Measurements from ENCODE around the gene ZFR2. TPM values are rescaled to one million over a fixed set of nuclear protein-coding genes. Genes with fewer than 3 reads are reported as not detected.

Gene ZFR2
- total RNA-seq, 1 experiment from 2014 or later, result not detected

DNA sequence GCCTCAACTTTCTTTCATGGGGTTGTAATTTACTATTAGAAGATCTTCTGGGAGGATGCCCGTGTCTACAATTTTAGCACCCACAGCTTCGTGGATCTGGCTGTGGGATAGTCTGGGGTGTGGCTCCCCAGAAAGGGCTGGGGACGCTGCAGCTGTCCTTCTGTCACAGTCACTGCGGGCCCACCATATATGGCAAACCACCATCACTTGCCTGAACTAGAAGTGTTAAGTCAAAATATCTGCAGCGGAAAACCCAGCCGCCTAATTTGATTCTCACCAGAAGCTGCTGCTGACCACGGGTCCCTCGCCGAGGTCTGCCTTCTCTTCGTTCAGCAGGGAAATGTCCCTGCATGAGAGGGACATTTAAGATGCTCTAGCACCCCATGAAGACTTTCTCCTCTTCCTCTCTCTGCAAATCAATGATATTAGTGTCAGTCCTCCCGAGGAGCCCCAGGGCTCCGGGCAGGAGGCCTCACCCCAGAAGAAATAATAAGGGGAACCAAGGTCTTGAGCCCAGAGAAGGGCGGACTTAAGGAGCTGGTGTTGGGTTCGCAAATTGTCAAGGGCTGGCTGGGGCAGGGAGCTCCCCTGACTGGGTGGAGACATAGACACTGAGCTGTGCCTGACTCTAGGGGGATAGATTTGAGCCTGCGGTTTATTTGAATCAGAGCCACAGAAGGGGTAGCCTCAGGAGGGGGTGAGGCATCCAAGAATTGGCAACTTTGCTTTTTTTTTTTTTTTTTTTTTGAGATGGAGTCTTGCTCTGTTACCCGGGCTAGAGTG lies 79.7 kb downstream of the ZFR2 start:
- H3F3A ChIP-seq (ENCODE audit: low read length, unreplicated experiment), result no peaks in the 10 kb centered on the region
- H3K79me2 ChIP-seq (ENCODE audit: low read length), result no peaks in the 10 kb centered on the region
- no peak overlapping the region for H2AFZ ChIP-seq (ENCODE audit: low read length)
- H3K4me1 ChIP-seq (ENCODE audit: insufficient read depth, low read length), result no peaks in the 10 kb centered on the region
- no peak overlapping the region for H3K4me3 ChIP-seq (ENCODE audit: low read length)
- DNase-seq (no peak), ATAC-seq (no peak)
- ChIA-PET CTCF (no interaction called here), POLR2A (ENCODE audit: unreplicated experiment) (no interaction called here)
- intact Hi-C loops (cut with micrococcal nuclease), result no loop called here
- H3K36me3 ChIP-seq (ENCODE audit: low read depth, low read length), result no peaks in the 10 kb centered on the region
- no peaks in the 10 kb centered on the region for H4K20me1 ChIP-seq (ENCODE audit: low read length)
- TF ChIP-seq CTCF (conservative IDR thresholded peaks at IDR 0.05; ENCODE audit: low read depth, low read length) (no peak), EZH2 (IDR thresholded peaks at IDR 0.05; ENCODE audit: low read length, unreplicated experiment) (no peak), EZH2phosphoT487 (IDR thresholded peaks at IDR 0.05; ENCODE audit: borderline replicate concordance, low read length) (no peak)
- H3K9ac ChIP-seq (ENCODE audit: low read length), result no peak overlapping the region
- H3K27me3 ChIP-seq (ENCODE audit: low read length), result no peaks in the 10 kb centered on the region
- BruUV-seq (replicated peaks), result no TSS peak
- no peak overlapping the region for H3K27ac ChIP-seq (ENCODE audit: low read length)
- H3K9me3 ChIP-seq (ENCODE audit: low read length), result no peaks in the 10 kb centered on the region
- no peaks in the 10 kb centered on the region for H3K9me2 ChIP-seq (replicated peaks; ENCODE audit: low read length)
- no peak overlapping the region for H3K4me2 ChIP-seq (ENCODE audit: low read length)

DNA sequence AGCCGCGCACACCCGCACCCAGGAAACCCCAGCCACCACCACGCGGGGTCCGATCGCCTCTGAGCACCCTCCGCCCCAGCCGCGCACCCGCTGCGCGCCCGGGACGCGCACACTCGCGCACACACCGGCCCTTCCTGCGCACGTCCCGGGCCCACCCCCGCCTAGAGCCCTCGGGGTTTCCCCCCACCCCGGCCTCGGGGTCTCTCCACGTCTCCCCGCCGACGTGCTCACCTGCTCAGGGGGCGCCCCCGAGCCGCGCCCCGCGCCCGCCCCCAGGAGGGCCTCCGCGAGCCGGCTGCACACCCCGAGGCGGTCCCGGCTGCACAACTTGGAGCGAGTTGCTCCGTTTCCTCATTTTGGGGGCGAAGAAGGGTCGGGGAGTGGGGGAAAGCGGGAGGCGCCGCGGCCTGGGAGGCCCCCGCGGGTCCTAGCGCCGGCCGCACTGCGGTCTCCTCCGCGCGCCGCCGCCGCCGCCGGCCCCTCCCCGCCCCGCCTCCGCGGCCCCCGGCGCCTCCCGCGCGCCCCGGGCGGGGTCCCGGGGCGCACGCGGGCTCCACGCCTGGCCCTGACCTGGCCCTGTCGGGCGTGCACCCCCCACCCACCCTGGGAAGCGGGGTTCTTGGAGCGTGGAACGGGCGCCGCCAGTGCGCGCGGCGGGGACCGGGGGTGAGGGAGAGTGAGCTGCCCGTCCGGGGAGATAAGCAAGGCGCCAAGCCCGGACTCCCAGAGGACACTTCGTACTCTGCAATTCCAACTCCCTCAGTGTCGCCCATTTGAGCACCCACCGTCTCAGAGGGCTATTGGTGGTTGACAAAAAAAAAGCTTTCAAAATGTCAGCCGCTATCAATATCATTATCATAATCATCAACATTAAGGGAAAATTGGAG lies 82.7 kb downstream of the ZFR2 start, which contains the start of gene MATK:
Gene MATK, minus strand, starts transcription at position 444 of the 887 bp plus-strand sequence. CDS start 1,246 bp downstream, outside the sequence.
- intact Hi-C loops (cut with micrococcal nuclease), result no loop called here
- H3K36me3 ChIP-seq (ENCODE audit: low read depth, low read length), result no peaks in the 10 kb centered on the region
- H4K20me1 ChIP-seq (ENCODE audit: low read length), result no peaks in the 10 kb centered on the region
- BruUV-seq (replicated peaks), result no TSS peak
- no peak within 1 kb of the TSS for H3K27ac ChIP-seq (ENCODE audit: low read length)
- H3K9me2 ChIP-seq (replicated peaks; ENCODE audit: low read length), result no peaks in the 10 kb centered on the region
- H3K4me2 ChIP-seq (ENCODE audit: low read length), result 0 out of 2 replicates have a peak within 1 kb of the TSS, but pooled peaks have one; percentile 62
- H3K4me1 ChIP-seq (ENCODE audit: insufficient read depth, low read length), result no peaks in the 10 kb centered on the region
- no peak for TF ChIP-seq EZH2phosphoT487 (IDR thresholded peaks at IDR 0.05; ENCODE audit: borderline replicate concordance, low read length)
- no peak within 1 kb of the TSS for H3K9ac ChIP-seq (ENCODE audit: low read length)
- no peak within 1 kb of the TSS for H2AFZ ChIP-seq (ENCODE audit: low read length)
- H3K4me3 ChIP-seq (ENCODE audit: low read length), result no peak within 1 kb of the TSS
- no peaks in the 10 kb centered on the region for H3F3A ChIP-seq (ENCODE audit: low read length, unreplicated experiment)
- H3K9me3 ChIP-seq (ENCODE audit: low read length), result 0 out of 2 replicates have a peak, but pooled peaks cover 12% of the 10 kb centered on the region
- H3K79me2 ChIP-seq (ENCODE audit: low read length), result no peaks in the 10 kb centered on the region
- ChIA-PET CTCF (no interaction called here), POLR2A (ENCODE audit: unreplicated experiment) (no interaction called here)
- DNase-seq (no peak), ATAC-seq (no peak)
- H3K27me3 ChIP-seq (ENCODE audit: low read length), result no peaks in the 10 kb centered on the region

DNA sequence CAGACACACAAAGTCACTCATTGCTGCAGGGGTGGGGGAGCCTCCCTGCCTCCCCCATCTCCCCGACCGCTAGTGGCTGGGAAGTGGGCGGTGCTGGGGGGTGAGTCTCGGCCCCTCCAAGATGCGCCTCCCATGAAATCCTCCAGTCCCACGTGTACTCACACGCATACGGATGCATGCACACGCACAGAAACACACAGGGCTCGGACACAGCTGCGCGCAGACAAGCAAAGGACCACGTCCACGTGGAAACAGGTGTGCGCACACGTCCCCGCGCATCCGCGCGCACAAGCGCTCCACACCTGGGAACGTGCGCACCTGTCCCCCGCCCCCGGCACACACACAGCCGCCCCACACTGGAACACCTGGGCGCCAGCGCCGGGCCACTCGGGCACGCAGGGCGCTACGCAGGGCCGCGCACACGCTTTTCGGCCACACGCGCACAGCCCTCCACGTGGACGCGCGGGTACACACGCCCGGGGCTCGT lies 83.3 kb downstream of the ZFR2 start:
- no peak overlapping the region for H2AFZ ChIP-seq (ENCODE audit: low read length)
- POLR2A ChIA-PET (ENCODE audit: unreplicated experiment), result no interaction called here
- H3K9me3 ChIP-seq (ENCODE audit: low read length), result 0 out of 2 replicates have a peak, but pooled peaks cover 13% of the 10 kb centered on the region
- H3K4me1 ChIP-seq (ENCODE audit: insufficient read depth, low read length), result no peaks in the 10 kb centered on the region
- H3K9me2 ChIP-seq (replicated peaks; ENCODE audit: low read length), result no peaks in the 10 kb centered on the region
- ATAC-seq, result no peak
- no peak overlapping the region for H3K4me3 ChIP-seq (ENCODE audit: low read length)
- CTCF ChIA-PET, result no interaction called here
- no peak for TF ChIP-seq EZH2 (IDR thresholded peaks at IDR 0.05; ENCODE audit: low read length, unreplicated experiment)
- no peak for TF ChIP-seq EZH2phosphoT487 (IDR thresholded peaks at IDR 0.05; ENCODE audit: borderline replicate concordance, low read length)
- no peak for TF ChIP-seq CTCF (conservative IDR thresholded peaks at IDR 0.05; ENCODE audit: low read depth, low read length)
- H3K27ac ChIP-seq (ENCODE audit: low read length), result no peak overlapping the region
- intact Hi-C loops (cut with micrococcal nuclease), result no loop called here
- no TSS peak for BruUV-seq (replicated peaks)
- no peaks in the 10 kb centered on the region for H4K20me1 ChIP-seq (ENCODE audit: low read length)
- no peak overlapping the region for H3K4me2 ChIP-seq (ENCODE audit: low read length)
- no peaks in the 10 kb centered on the region for H3F3A ChIP-seq (ENCODE audit: low read length, unreplicated experiment)
- no peak overlapping the region for H3K9ac ChIP-seq (ENCODE audit: low read length)
- no peaks in the 10 kb centered on the region for H3K27me3 ChIP-seq (ENCODE audit: low read length)
- DNase-seq, result no peak
- no peaks in the 10 kb centered on the region for H3K36me3 ChIP-seq (ENCODE audit: low read depth, low read length)
- no peaks in the 10 kb centered on the region for H3K79me2 ChIP-seq (ENCODE audit: low read length)
